Right lobe of liver (tissue), 6 donors: ENCODE measurements around the gene ACSL3. TPM values are rescaled to one million over a fixed set of nuclear protein-coding genes. Genes with fewer than 3 reads are reported as not detected.

ENCODE experiments used
- ATAC-seq, 4 donors: fragments of 200-7000 bp; cut with Tn5 transposase; one replicate each; pipeline ENCODE4 v1.9.1; 2020; ENCODE audit warnings: mild to moderate bottlenecking in 4 of 4, moderate library complexity in 4 of 4
- DNase-seq, 3 donors: peaks; one replicate each; pipeline ENCODE4 v3.0.0-alpha.2; 2020
- H3K27ac ChIP-seq, 3 donors: fragments of 200-600 bp; one replicate each; pipeline ENCODE4 v1.8.0; 2022
- H3K27me3 ChIP-seq, 2 donors: fragments of 200-600 bp; one replicate each; pipeline ENCODE4 v1.8.0; 2022
- H3K36me3 ChIP-seq, 4 donors: fragments of 200-600 bp; sonication (generic) in 1 of 4; one replicate each; pipeline versions ENCODE4 v1.5.1 to v1.8.0; 2017 to 2022; ENCODE audit warnings: control low read depth in 1 of 4
- H3K4me1 ChIP-seq, 4 donors: fragments of 200-600 bp; sonication (generic) in 1 of 4; one replicate each; pipeline versions ENCODE4 v1.5.1 to v1.8.0; 2017 to 2022; ENCODE audit warnings: control low read depth in 1 of 4
- H3K4me3 ChIP-seq, 3 donors: fragments of 200-600 bp; one replicate each; pipeline ENCODE4 v1.8.0; 2022
- H3K9me3 ChIP-seq, 4 donors: fragments of 200-600 bp; sonication (generic) in 1 of 4; one replicate each; pipeline versions ENCODE4 v1.5.1 to v1.8.0; 2017 to 2022; ENCODE audit warnings: control low read depth in 1 of 4
- POLR2A ChIP-seq: fragments of 450-650 bp; IDR thresholded peaks from one replicate; pipeline ENCODE4 v1.6.1; 2017; ENCODE audit warnings: antibody characterized with exemption, mild to moderate bottlenecking
- WGBS: methylation state at CpG from one replicate; pipeline ENCODE4 v1.1.6; 2018; ENCODE audit warnings: low coverage, low lambda C conversion rate; ENCODE audit not compliant: insufficient coverage; ENCODE audit errors: missing lambda C conversion rate; 5-methylcytosine and 5-hydroxymethylcytosine counted together
- intact Hi-C, 2 donors: fragments of 100-400 bp; cut with DNase I; formaldehyde crosslinking; loops; one replicate each; pipeline versions ENCODE4 v1.11.2 to v1.14.1; 2022
- total RNA-seq, 6 experiments: library from RNA; depleted of rRNA in 2 of 6; stranded (reverse); fragments of >200 nt in 2 of 6; fragmentation: NEBNext Ultra II Directional in 3 of 6; extraction: Animal tissue kit (Norgen Biotek cat#: 25700) in 3 of 6; gene quantifications; one replicate each; pipeline versions ENCODE4 v1.1.0 to v1.2.4, GENCODE V29; 2016 to 2023
- TF ChIP-seq, protein P1 (sequence below), 4 donors: fragments of 200-600 bp in 3 of 4; fragments of 450-650 bp in 1 of 4; IDR thresholded peaks; one replicate each; pipeline versions ENCODE4 v1.5.1 to v1.8.0; 2016 to 2022; ENCODE audit warnings: antibody characterized with exemption in 4 of 4, mild to moderate bottlenecking in 2 of 4
- donor health status: DM: no; HTN: yes; CAD: no.
- donor health status: DM: no; HTN: no; CAD: no.
- donor health status: DM: no; HTN: no; CAD: no.
- donor health status: DM: no; HTN: yes; CAD: no.
- donor health status: DM: no; HTN: yes; CAD: no.

Gene ACSL3
- total RNA-seq, 6 experiments from 2014 or later: 31.1 to 73.0 (median 49.9) TPM

DNA sequence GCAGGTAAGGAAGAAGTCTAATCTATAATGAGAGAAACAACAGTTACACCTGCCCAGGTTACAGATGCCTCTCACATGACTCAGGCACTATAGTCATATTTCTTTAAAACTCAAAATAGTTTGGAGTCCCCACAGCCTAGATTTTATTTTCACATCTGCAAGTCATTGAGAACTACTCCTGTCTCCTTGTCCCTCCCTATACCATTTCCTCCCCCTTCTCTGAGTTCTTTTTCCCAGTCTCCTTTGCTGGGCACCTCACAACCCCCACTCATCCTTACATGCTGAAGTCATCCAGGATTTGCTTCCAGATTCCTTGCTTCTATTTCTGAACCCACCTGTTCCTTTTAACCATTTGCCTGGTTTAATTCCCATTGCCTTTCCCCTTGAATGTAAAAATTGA is 118.0 kb downstream of the ACSL3 start:
- no peak overlapping the region for H3K27ac ChIP-seq
- no peaks in the 10 kb centered on the region for H3K4me1 ChIP-seq
- H3K9me3 ChIP-seq: no peaks in the 10 kb centered on the region
- intact Hi-C loops: loop anchor here in 1 of 2 donors (10.0 kb wide), 1 partner anchor 116 kb away; no protein-coding TSS in a partner anchor
- no peak for DNase-seq
- H3K27me3 ChIP-seq: no peaks in the 10 kb centered on the region
- TF ChIP-seq, protein P1, sequence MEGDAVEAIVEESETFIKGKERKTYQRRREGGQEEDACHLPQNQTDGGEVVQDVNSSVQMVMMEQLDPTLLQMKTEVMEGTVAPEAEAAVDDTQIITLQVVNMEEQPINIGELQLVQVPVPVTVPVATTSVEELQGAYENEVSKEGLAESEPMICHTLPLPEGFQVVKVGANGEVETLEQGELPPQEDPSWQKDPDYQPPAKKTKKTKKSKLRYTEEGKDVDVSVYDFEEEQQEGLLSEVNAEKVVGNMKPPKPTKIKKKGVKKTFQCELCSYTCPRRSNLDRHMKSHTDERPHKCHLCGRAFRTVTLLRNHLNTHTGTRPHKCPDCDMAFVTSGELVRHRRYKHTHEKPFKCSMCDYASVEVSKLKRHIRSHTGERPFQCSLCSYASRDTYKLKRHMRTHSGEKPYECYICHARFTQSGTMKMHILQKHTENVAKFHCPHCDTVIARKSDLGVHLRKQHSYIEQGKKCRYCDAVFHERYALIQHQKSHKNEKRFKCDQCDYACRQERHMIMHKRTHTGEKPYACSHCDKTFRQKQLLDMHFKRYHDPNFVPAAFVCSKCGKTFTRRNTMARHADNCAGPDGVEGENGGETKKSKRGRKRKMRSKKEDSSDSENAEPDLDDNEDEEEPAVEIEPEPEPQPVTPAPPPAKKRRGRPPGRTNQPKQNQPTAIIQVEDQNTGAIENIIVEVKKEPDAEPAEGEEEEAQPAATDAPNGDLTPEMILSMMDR (IDR thresholded peaks at IDR 0.05): no peak
- no peak for TF ChIP-seq POLR2A
- no peak for ATAC-seq
- H3K4me3 ChIP-seq: no peak overlapping the region
- H3K36me3 ChIP-seq: no peaks in the 10 kb centered on the region

DNA sequence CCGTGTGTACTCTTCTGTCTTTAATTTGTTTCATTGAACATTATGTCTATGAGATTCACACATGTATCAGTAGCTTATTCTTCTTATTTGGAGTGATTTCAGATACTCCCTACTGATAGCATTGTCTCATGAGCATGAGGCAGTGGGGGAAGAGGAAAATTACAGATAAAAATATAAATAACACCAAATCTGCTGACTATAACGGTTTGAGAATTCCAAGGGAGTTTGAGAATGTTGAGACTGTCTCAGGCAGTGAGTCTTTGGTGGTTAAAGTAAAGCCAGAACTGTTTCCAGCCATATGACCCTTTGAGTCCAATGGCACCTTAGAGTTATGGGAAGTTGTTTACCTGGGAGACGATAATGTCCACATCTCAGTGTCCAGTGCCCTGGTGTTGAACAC is 118.6 kb downstream of the ACSL3 start:
- 25% methylated on average over 3 of the region's 3 CpGs for WGBS

DNA sequence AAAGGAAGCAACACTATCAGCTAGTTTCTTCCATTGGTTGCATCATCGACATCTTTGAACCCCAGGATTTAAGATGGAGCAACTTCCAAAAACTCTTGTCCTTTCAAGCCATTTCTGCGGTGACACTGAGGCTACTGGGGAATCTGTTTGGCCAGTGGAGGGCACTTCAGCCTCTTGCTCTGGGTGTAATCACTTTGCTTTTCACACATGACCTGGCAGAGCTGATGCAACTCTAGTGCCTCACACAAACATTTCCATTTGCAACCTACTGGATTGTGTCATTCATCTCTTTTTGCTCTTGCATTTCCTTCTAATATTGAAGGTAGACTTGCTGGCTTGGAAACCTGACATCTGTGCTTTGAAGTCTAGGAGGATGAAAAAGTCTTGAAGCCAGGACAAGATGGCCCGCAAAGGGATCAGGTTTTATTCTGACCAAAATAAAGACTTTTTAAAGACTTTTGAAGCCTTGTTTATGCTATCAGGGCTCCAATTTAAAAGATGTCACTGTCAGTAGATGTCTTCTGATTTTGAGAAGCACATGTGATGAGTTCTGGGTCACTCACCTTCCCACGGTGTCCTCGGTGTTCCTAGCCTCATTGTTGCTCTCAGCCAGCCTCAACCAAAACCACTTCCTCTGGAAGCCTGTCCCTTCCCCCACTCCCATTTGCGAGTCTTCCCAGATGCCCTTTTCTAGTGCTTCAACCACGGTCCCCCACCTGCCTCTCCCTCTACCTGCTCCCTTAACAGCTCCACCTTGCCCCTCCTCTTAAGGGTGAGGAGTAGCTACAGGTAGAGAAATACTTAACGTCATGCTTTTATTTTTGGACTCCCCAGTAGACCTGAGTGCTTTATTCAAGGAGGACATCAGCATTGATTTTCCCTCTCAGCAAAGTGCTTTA is 121.4 kb downstream of the ACSL3 start:
- Histone ChIP-seq H3K36me3 (no peaks in the 10 kb centered on the region), H3K27me3 (no peaks in the 10 kb centered on the region), H3K9me3 (no peaks in the 10 kb centered on the region), H3K4me1 (no peaks in the 10 kb centered on the region), H3K27ac (no peak overlapping the region), H3K4me3 (no peak overlapping the region)
- 41% methylated on average over 8 of the region's 8 CpGs for WGBS
- intact Hi-C loops: no loop called here
- TF ChIP-seq, protein P1 (IDR thresholded peaks at IDR 0.05): peak; percentile 16 to 48 (median 26)
- no peak for TF ChIP-seq POLR2A
- ATAC-seq: peak; percentile 45 to 96 (median 78)
- DNase-seq: no peak

More for the DNA sequence above, 118.6 kb downstream of the ACSL3 start:
- no peaks in the 10 kb centered on the region for H3K4me1 ChIP-seq
- H3K27ac ChIP-seq: no peak overlapping the region
- no peaks in the 10 kb centered on the region for H3K27me3 ChIP-seq
- H3K4me3 ChIP-seq: no peak overlapping the region
- ATAC-seq: no peak
- H3K36me3 ChIP-seq: no peaks in the 10 kb centered on the region
- DNase-seq: no peak
- no peaks in the 10 kb centered on the region for H3K9me3 ChIP-seq
- TF ChIP-seq POLR2A: no peak
- TF ChIP-seq, protein P1 (IDR thresholded peaks at IDR 0.05): no peak
- intact Hi-C loops: loop anchor here in 1 of 2 donors (10.0 kb wide), 1 partner anchor 115 kb away; no protein-coding TSS in a partner anchor

DNA sequence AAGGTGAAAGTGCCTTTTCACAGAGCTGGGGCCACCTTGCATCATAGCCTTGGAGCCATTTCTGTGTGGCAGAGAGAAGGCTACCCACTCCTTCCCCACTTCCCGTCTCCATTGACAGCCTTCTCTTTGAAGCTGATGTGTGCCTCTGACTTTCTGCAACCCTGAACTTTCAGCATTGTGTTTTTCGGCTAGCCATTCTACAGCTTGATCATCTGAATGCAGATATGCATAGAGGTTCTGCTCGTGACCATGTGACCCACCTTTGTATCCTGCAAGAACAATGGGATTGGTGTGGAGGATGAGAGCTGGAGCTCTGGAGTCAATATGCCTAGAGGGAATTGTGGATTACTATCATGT is 122.1 kb downstream of the ACSL3 start:
- 54% methylated on average over 3 of the region's 3 CpGs for WGBS
- no peaks in the 10 kb centered on the region for H3K27me3 ChIP-seq
- no peak overlapping the region for H3K4me3 ChIP-seq
- DNase-seq (no peak), ATAC-seq (no peak)
- intact Hi-C loops: no loop called here
- TF ChIP-seq, protein P1 (IDR thresholded peaks at IDR 0.05): no peak
- no peak for TF ChIP-seq POLR2A
- no peak overlapping the region for H3K27ac ChIP-seq
- no peaks in the 10 kb centered on the region for H3K9me3 ChIP-seq
- no peaks in the 10 kb centered on the region for H3K36me3 ChIP-seq
- H3K4me1 ChIP-seq: no peaks in the 10 kb centered on the region
